ENCODE results near the gene PTTG2.

The PTTG2 gene

GRCh38 chr4:38001927-38002326 lies 41.7 kb downstream of the PTTG2 start:
- H3K9me3 ChIP-seq (replicated peaks in 1 of 2; ENCODE audit: control insufficient read depth in 2 of 2, insufficient read depth in 1 of 2, low read depth in 1 of 2, low read length in 2 of 2), result no peaks in the 10 kb centered on the region
- no peaks in the 10 kb centered on the region for H3K27me3 ChIP-seq (ENCODE audit: control insufficient read depth in 3 of 3, insufficient read depth in 3 of 3, low read depth in 1 of 3, low read length in 3 of 3)
- peaks cover 3% of the 10 kb centered on the region for H3K79me1 ChIP-seq (ENCODE audit: low read depth, low read length)
- no peak overlapping the region for H4K8ac ChIP-seq (ENCODE audit: low read depth, low read length)
- no CpG with 5 or more reads among the region's 3 CpGs for WGBS, 2 donors (ENCODE audit: extremely low coverage in 2 of 2, insufficient read length in 2 of 2, insufficient replicate concordance in 1 of 2)
- H2BK15ac ChIP-seq (ENCODE audit: low read length), result no peak overlapping the region
- no peak overlapping the region for H2BK120ac ChIP-seq (ENCODE audit: low read depth, low read length)
- no peak overlapping the region for H3K27ac ChIP-seq (replicated peaks; ENCODE audit: low read length)
- no peak overlapping the region for H3K23ac ChIP-seq (ENCODE audit: low read depth, low read length, poor library complexity)
- no peak for DNase-seq (ENCODE audit: low spot score)
- no peak overlapping the region for H2AK5ac ChIP-seq (ENCODE audit: low read depth, low read length)
- H3K9ac ChIP-seq (ENCODE audit: low read depth, low read length, poor library complexity), result no peak overlapping the region
- no peak overlapping the region for H2AFZ ChIP-seq (ENCODE audit: low read length)
- no peak overlapping the region for H3K4ac ChIP-seq (ENCODE audit: low read length)
- H3K18ac ChIP-seq (ENCODE audit: low read length), result no peak overlapping the region
- no peak overlapping the region for H3K4me3 ChIP-seq (ENCODE audit: low read length in 2 of 2)
- H3K14ac ChIP-seq (ENCODE audit: low read length), result no peak overlapping the region
- no peak overlapping the region for H4K91ac ChIP-seq (ENCODE audit: low read depth, low read length, poor library complexity)
- no peak overlapping the region for H3K4me2 ChIP-seq (ENCODE audit: insufficient read depth, low read length, poor library complexity, severe bottlenecking)
- no peak overlapping the region for H2BK5ac ChIP-seq (ENCODE audit: low read length)
- H3K36me3 ChIP-seq (replicated peaks in 1 of 2; ENCODE audit: control insufficient read depth in 2 of 2, insufficient read depth in 2 of 2, low read length in 2 of 2), result no peaks in the 10 kb centered on the region
- H2BK12ac ChIP-seq (ENCODE audit: low read length), result no peak overlapping the region
- H3K4me1 ChIP-seq (ENCODE audit: control insufficient read depth in 2 of 2, insufficient read depth in 1 of 2, low read depth in 1 of 2, low read length in 2 of 2), result peaks cover 5 to 16% of the 10 kb centered on the region in 2 donors

- DNase-seq (ENCODE audit: low spot score), result no peak
- Histone ChIP-seq H3K79me1 (ENCODE audit: low read depth, low read length) (peaks cover 3% of the 10 kb centered on the region), H3K14ac (ENCODE audit: low read length) (no peak overlapping the region), H3K4me1 (ENCODE audit: control insufficient read depth in 2 of 2, insufficient read depth in 1 of 2, low read depth in 1 of 2, low read length in 2 of 2) (peaks cover 5 to 17% of the 10 kb centered on the region in 2 donors), H2BK5ac (ENCODE audit: low read length) (no peak overlapping the region), H2AFZ (ENCODE audit: low read length) (no peak overlapping the region), H3K27ac (replicated peaks; ENCODE audit: low read length) (no peak overlapping the region), H2BK120ac (ENCODE audit: low read depth, low read length) (no peak overlapping the region), H3K18ac (ENCODE audit: low read length) (no peak overlapping the region), H3K27me3 (ENCODE audit: control insufficient read depth in 3 of 3, insufficient read depth in 3 of 3, low read depth in 1 of 3, low read length in 3 of 3) (no peaks in the 10 kb centered on the region), H4K91ac (ENCODE audit: low read depth, low read length, poor library complexity) (no peak overlapping the region), H2BK12ac (ENCODE audit: low read length) (no peak overlapping the region), H3K4me3 (ENCODE audit: low read length in 2 of 2) (no peak overlapping the region), H3K4ac (ENCODE audit: low read length) (no peak overlapping the region), H2BK15ac (ENCODE audit: low read length) (no peak overlapping the region), H3K36me3 (replicated peaks in 1 of 2; ENCODE audit: control insufficient read depth in 2 of 2, insufficient read depth in 2 of 2, low read length in 2 of 2) (no peaks in the 10 kb centered on the region), H3K4me2 (ENCODE audit: insufficient read depth, low read length, poor library complexity, severe bottlenecking) (no peak overlapping the region), H3K9ac (ENCODE audit: low read depth, low read length, poor library complexity) (no peak overlapping the region), H3K23ac (ENCODE audit: low read depth, low read length, poor library complexity) (no peak overlapping the region), H3K9me3 (replicated peaks in 1 of 2; ENCODE audit: control insufficient read depth in 2 of 2, insufficient read depth in 1 of 2, low read depth in 1 of 2, low read length in 2 of 2) (no peaks in the 10 kb centered on the region), H4K8ac (ENCODE audit: low read depth, low read length) (no peak overlapping the region), H2AK5ac (ENCODE audit: low read depth, low read length) (no peak overlapping the region)
- no CpG with 5 or more reads among the region's 3 CpGs for WGBS, 2 donors (ENCODE audit: extremely low coverage in 2 of 2, insufficient read length in 2 of 2, insufficient replicate concordance in 1 of 2)
These were observed 42.4 kb downstream of the PTTG2 start for GRCh38 chr4:38002451-38003071.

GRCh38 chr4:38003102-38003501 lies 42.9 kb downstream of the PTTG2 start:
- H2AFZ ChIP-seq (ENCODE audit: low read length), result no peak overlapping the region
- no peaks in the 10 kb centered on the region for H3K36me3 ChIP-seq (replicated peaks in 1 of 2; ENCODE audit: control insufficient read depth in 2 of 2, insufficient read depth in 2 of 2, low read length in 2 of 2)
- H3K79me1 ChIP-seq (ENCODE audit: low read depth, low read length), result peaks cover 6% of the 10 kb centered on the region
- H2AK5ac ChIP-seq (ENCODE audit: low read depth, low read length), result no peak overlapping the region
- no peak overlapping the region for H3K4me3 ChIP-seq (ENCODE audit: low read length in 2 of 2)
- no peak overlapping the region for H3K23ac ChIP-seq (ENCODE audit: low read depth, low read length, poor library complexity)
- H3K4ac ChIP-seq (ENCODE audit: low read length), result no peak overlapping the region
- no peak overlapping the region for H2BK120ac ChIP-seq (ENCODE audit: low read depth, low read length)
- WGBS, 2 donors (ENCODE audit: extremely low coverage in 2 of 2, insufficient read length in 2 of 2, insufficient replicate concordance in 1 of 2), result no CpG with 5 or more reads among the region's 3 CpGs
- no peak overlapping the region for H3K27ac ChIP-seq (replicated peaks; ENCODE audit: low read length)
- H2BK12ac ChIP-seq (ENCODE audit: low read length), result no peak overlapping the region
- no peak overlapping the region for H4K91ac ChIP-seq (ENCODE audit: low read depth, low read length, poor library complexity)
- no peak overlapping the region for H3K14ac ChIP-seq (ENCODE audit: low read length)
- H2BK5ac ChIP-seq (ENCODE audit: low read length), result no peak overlapping the region
- DNase-seq (ENCODE audit: low spot score), result no peak
- H3K4me2 ChIP-seq (ENCODE audit: insufficient read depth, low read length, poor library complexity, severe bottlenecking), result no peak overlapping the region
- H3K18ac ChIP-seq (ENCODE audit: low read length), result no peak overlapping the region
- no peak overlapping the region for H3K9ac ChIP-seq (ENCODE audit: low read depth, low read length, poor library complexity)
- H4K8ac ChIP-seq (ENCODE audit: low read depth, low read length), result no peak overlapping the region
- H3K9me3 ChIP-seq (replicated peaks in 1 of 2; ENCODE audit: control insufficient read depth in 2 of 2, insufficient read depth in 1 of 2, low read depth in 1 of 2, low read length in 2 of 2), result no peaks in the 10 kb centered on the region
- H3K4me1 ChIP-seq (ENCODE audit: control insufficient read depth in 2 of 2, insufficient read depth in 1 of 2, low read depth in 1 of 2, low read length in 2 of 2), result peaks cover 5 to 17% of the 10 kb centered on the region in 2 donors
- no peaks in the 10 kb centered on the region for H3K27me3 ChIP-seq (ENCODE audit: control insufficient read depth in 3 of 3, insufficient read depth in 3 of 3, low read depth in 1 of 3, low read length in 3 of 3)
- H2BK15ac ChIP-seq (ENCODE audit: low read length), result no peak overlapping the region

DNA sequence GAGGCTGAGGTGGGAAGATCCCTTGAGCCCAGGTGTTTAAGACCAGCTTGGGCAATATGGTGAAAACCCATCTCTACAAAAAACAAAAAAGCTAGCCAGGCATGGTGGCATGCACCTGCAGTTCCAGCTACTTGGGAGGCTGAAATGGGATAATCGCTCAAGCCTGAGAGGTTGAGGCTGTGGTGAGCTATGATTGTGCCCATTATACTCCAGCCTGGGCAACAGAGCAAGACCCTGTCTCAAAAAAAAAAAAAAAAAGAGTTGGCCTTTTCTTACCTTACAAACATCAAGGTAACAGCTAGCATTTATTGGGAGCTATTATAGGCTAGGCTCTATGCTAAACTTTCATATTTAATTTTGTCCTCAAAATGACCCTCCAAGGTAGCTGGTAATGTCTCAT lies 43.4 kb downstream of the PTTG2 start:
- peaks cover 6% of the 10 kb centered on the region for H3K79me1 ChIP-seq (ENCODE audit: low read depth, low read length)
- WGBS, 2 donors (ENCODE audit: extremely low coverage in 2 of 2, insufficient read length in 2 of 2, insufficient replicate concordance in 1 of 2), result no CpG with 5 or more reads among the region's 1 CpG
- no peak overlapping the region for H3K14ac ChIP-seq (ENCODE audit: low read length)
- peaks cover 5 to 16% of the 10 kb centered on the region in 2 donors for H3K4me1 ChIP-seq (ENCODE audit: control insufficient read depth in 2 of 2, insufficient read depth in 1 of 2, low read depth in 1 of 2, low read length in 2 of 2)
- no peak overlapping the region for H3K4me2 ChIP-seq (ENCODE audit: insufficient read depth, low read length, poor library complexity, severe bottlenecking)
- H3K9ac ChIP-seq (ENCODE audit: low read depth, low read length, poor library complexity), result no peak overlapping the region
- H3K18ac ChIP-seq (ENCODE audit: low read length), result no peak overlapping the region
- no peak overlapping the region for H2BK120ac ChIP-seq (ENCODE audit: low read depth, low read length)
- H2AK5ac ChIP-seq (ENCODE audit: low read depth, low read length), result no peak overlapping the region
- no peak overlapping the region for H4K91ac ChIP-seq (ENCODE audit: low read depth, low read length, poor library complexity)
- H4K8ac ChIP-seq (ENCODE audit: low read depth, low read length), result no peak overlapping the region
- no peak overlapping the region for H2BK12ac ChIP-seq (ENCODE audit: low read length)
- H3K36me3 ChIP-seq (replicated peaks in 1 of 2; ENCODE audit: control insufficient read depth in 2 of 2, insufficient read depth in 2 of 2, low read length in 2 of 2), result no peaks in the 10 kb centered on the region
- no peak overlapping the region for H3K23ac ChIP-seq (ENCODE audit: low read depth, low read length, poor library complexity)
- no peak overlapping the region for H3K4me3 ChIP-seq (ENCODE audit: low read length in 2 of 2)
- no peak overlapping the region for H3K4ac ChIP-seq (ENCODE audit: low read length)
- H3K9me3 ChIP-seq (replicated peaks in 1 of 2; ENCODE audit: control insufficient read depth in 2 of 2, insufficient read depth in 1 of 2, low read depth in 1 of 2, low read length in 2 of 2), result no peaks in the 10 kb centered on the region
- H3K27ac ChIP-seq (replicated peaks; ENCODE audit: low read length), result no peak overlapping the region
- no peaks in the 10 kb centered on the region for H3K27me3 ChIP-seq (ENCODE audit: control insufficient read depth in 3 of 3, insufficient read depth in 3 of 3, low read depth in 1 of 3, low read length in 3 of 3)
- no peak overlapping the region for H2BK5ac ChIP-seq (ENCODE audit: low read length)
- no peak overlapping the region for H2AFZ ChIP-seq (ENCODE audit: low read length)
- H2BK15ac ChIP-seq (ENCODE audit: low read length), result no peak overlapping the region
- no peak for DNase-seq (ENCODE audit: low spot score)

Data from neuronal stem cell (in vitro differentiated cells).